ENCODE data around the gene NOCT.

- TF ChIP-seq CTCF (IDR thresholded peaks at IDR 0.05 in 8 of 11, conservative IDR thresholded peaks at IDR 0.05 in 3 of 11) (no peak), POLR2A (IDR thresholded peaks at IDR 0.05) (no peak)
Measured at GRCh38 chr4:139011225-139011950, 4.2 kb upstream of the NOCT start.

Data from spleen (tissue), 7 donors.